Osteocyte (in vitro differentiated cells): ENCODE results near the gene HIVEP2. TPM values are rescaled to one million over a fixed set of nuclear protein-coding genes. Genes with fewer than 3 reads are reported as not detected.

Experiments used
- DNase-seq: peaks from one replicate; pipeline ENCODE4 v3.0.0; 2021; ENCODE audit warnings: mixed read lengths; ENCODE audit not compliant: unreplicated experiment; ENCODE audit errors: extremely low spot score
- H3K27ac Mint-ChIP-seq: one replicate; pipeline ENCODE4 v1.8.0; 2021; ENCODE audit warnings: mild to moderate bottlenecking, mixed read lengths; ENCODE audit not compliant: unreplicated experiment
- H3K27me3 Mint-ChIP-seq: one replicate; pipeline ENCODE4 v1.8.0; 2021; ENCODE audit warnings: mixed read lengths; ENCODE audit not compliant: unreplicated experiment
- H3K36me3 Mint-ChIP-seq: one replicate; pipeline ENCODE4 v1.8.0; 2021; ENCODE audit warnings: mixed read lengths; ENCODE audit not compliant: unreplicated experiment
- H3K4me1 Mint-ChIP-seq: one replicate; pipeline ENCODE4 v1.8.0; 2021; ENCODE audit warnings: mixed read lengths; ENCODE audit not compliant: unreplicated experiment
- H3K4me3 Mint-ChIP-seq: one replicate; pipeline ENCODE4 v1.8.0; 2021; ENCODE audit warnings: mild to moderate bottlenecking, moderate library complexity, mixed read lengths; ENCODE audit not compliant: unreplicated experiment
- H3K9me3 Mint-ChIP-seq: one replicate; pipeline ENCODE4 v1.8.0; 2021; ENCODE audit warnings: mixed read lengths; ENCODE audit not compliant: unreplicated experiment
- CTCF ChIP-seq: fragments of 200-600 bp; sonication (generic); IDR thresholded peaks from 2 replicates; pipeline ENCODE4 v1.5.0; 2021; ENCODE audit warnings: antibody characterized with exemption, mild to moderate bottlenecking, moderate library complexity
- total RNA-seq: library from RNA; stranded (reverse); gene quantifications from 2 replicates; pipeline ENCODE4 v1.2.1, GENCODE V29; 2021

The HIVEP2 gene
- total RNA-seq, 1 donor from 2014 or later = 39.2 TPM

- DNase-seq = no peak
- Mint-ChIP-seq H3K27me3 (no peaks in the 10 kb centered on the region), H3K4me3 (no peak overlapping the region), H3K27ac (peak overlapping the region; percentile 89), H3K36me3 (peaks cover 2% of the 10 kb centered on the region), H3K4me1 (peaks cover 51% of the 10 kb centered on the region), H3K9me3 (no peaks in the 10 kb centered on the region)
- no peak for TF ChIP-seq CTCF
These were observed 19.3 kb downstream of the HIVEP2 start for GRCh38 chr6:142925575-142926110.

GRCh38 chr6:142918339-142919042 lies 26.5 kb downstream of the HIVEP2 start:
- H3K27ac Mint-ChIP-seq = peak overlapping the region; percentile 92
- H3K36me3 Mint-ChIP-seq = peaks cover 15% of the 10 kb centered on the region

GRCh38 chr6:142916881-142917280 lies 28.1 kb downstream of the HIVEP2 start:
- DNase-seq = no peak
- H3K4me1 Mint-ChIP-seq = peaks cover 36% of the 10 kb centered on the region
- no peaks in the 10 kb centered on the region for H3K9me3 Mint-ChIP-seq
- no peak overlapping the region for H3K4me3 Mint-ChIP-seq
- H3K36me3 Mint-ChIP-seq = peaks cover 26% of the 10 kb centered on the region
- H3K27me3 Mint-ChIP-seq = no peaks in the 10 kb centered on the region
- H3K27ac Mint-ChIP-seq = no peak overlapping the region
- no peak for TF ChIP-seq CTCF

More at GRCh38 chr6:142918339-142919042, 26.5 kb downstream of the HIVEP2 start:
- H3K4me1 Mint-ChIP-seq = peaks cover 36% of the 10 kb centered on the region
- H3K9me3 Mint-ChIP-seq = no peaks in the 10 kb centered on the region
- H3K4me3 Mint-ChIP-seq = peak overlapping the region; percentile 56
- no peak for TF ChIP-seq CTCF
- DNase-seq = no peak
- no peaks in the 10 kb centered on the region for H3K27me3 Mint-ChIP-seq

GRCh38 chr6:142914937-142915697 lies 29.9 kb downstream of the HIVEP2 start:
- Mint-ChIP-seq H3K4me1 (peaks cover 33% of the 10 kb centered on the region), H3K4me3 (no peak overlapping the region), H3K27ac (peak overlapping the region; percentile 4), H3K27me3 (no peaks in the 10 kb centered on the region), H3K36me3 (peaks cover 26% of the 10 kb centered on the region), H3K9me3 (no peaks in the 10 kb centered on the region)
- no peak for TF ChIP-seq CTCF
- no peak for DNase-seq

- Mint-ChIP-seq H3K4me1 (peaks cover 29% of the 10 kb centered on the region), H3K27ac (no peak overlapping the region), H3K4me3 (no peak overlapping the region), H3K9me3 (no peaks in the 10 kb centered on the region), H3K27me3 (no peaks in the 10 kb centered on the region), H3K36me3 (peaks cover 27% of the 10 kb centered on the region)
- no peak for TF ChIP-seq CTCF
- DNase-seq = no peak
These were observed 30.6 kb downstream of the HIVEP2 start for GRCh38 chr6:142914369-142914768.
